ENCODE data around the gene STX11.
A peak's percentile ranks its signal among the peaks of the same experiment; 100 is the strongest.

The STX11 gene

GRCh38 chr6:144214029-144214428, 63.7 kb downstream of the STX11 start:
- H3K4me2 ChIP-seq (ENCODE audit: low read length), result no peak overlapping the region
- H3K4me1 ChIP-seq (ENCODE audit: control insufficient read depth, low read length), result peaks cover 17% of the 10 kb centered on the region
- no peaks in the 10 kb centered on the region for H4K20me1 ChIP-seq (ENCODE audit: control insufficient read depth, insufficient read depth, low read depth, low read length)
- H3K27ac ChIP-seq (ENCODE audit: low read depth, low read length), result no peak overlapping the region
- no peaks in the 10 kb centered on the region for H3K36me3 ChIP-seq (ENCODE audit: control insufficient read depth, low read length)
- H3K4me3 ChIP-seq (ENCODE audit: low read length), result no peak overlapping the region
- H3F3A ChIP-seq (ENCODE audit: control insufficient read depth, insufficient read depth), result no peaks in the 10 kb centered on the region
- H3K79me2 ChIP-seq (ENCODE audit: control insufficient read depth, low read length), result no peaks in the 10 kb centered on the region
- H3K27me3 ChIP-seq (ENCODE audit: control insufficient read depth, low read length), result no peaks in the 10 kb centered on the region
- H3K9me2 ChIP-seq (replicated peaks; ENCODE audit: control insufficient read depth, low read length), result no peaks in the 10 kb centered on the region
- H3K9me3 ChIP-seq (ENCODE audit: control insufficient read depth, insufficient read depth, low read length), result 0 out of 2 replicates have a peak, but pooled peaks cover 3% of the 10 kb centered on the region
- TF ChIP-seq CTCF (IDR thresholded peaks at IDR 0.05; ENCODE audit: low read depth, low read length, poor library complexity, severe bottlenecking), result no peak
- TF ChIP-seq EZH2phosphoT487 (IDR thresholded peaks at IDR 0.05; ENCODE audit: borderline replicate concordance, low read length), result no peak

- Histone ChIP-seq H3F3A (ENCODE audit: control insufficient read depth, insufficient read depth) (no peaks in the 10 kb centered on the region), H3K9me3 (ENCODE audit: control insufficient read depth, insufficient read depth, low read length) (0 out of 2 replicates have a peak, but pooled peaks cover 3% of the 10 kb centered on the region), H3K27me3 (ENCODE audit: control insufficient read depth, low read length) (no peaks in the 10 kb centered on the region), H3K79me2 (ENCODE audit: control insufficient read depth, low read length) (no peaks in the 10 kb centered on the region), H3K36me3 (ENCODE audit: control insufficient read depth, low read length) (no peaks in the 10 kb centered on the region), H3K4me1 (ENCODE audit: control insufficient read depth, low read length) (peaks cover 17% of the 10 kb centered on the region), H3K9me2 (replicated peaks; ENCODE audit: control insufficient read depth, low read length) (no peaks in the 10 kb centered on the region), H4K20me1 (ENCODE audit: control insufficient read depth, insufficient read depth, low read depth, low read length) (no peaks in the 10 kb centered on the region), H3K4me3 (ENCODE audit: low read length) (peak overlapping the region; percentile 74), H3K4me2 (ENCODE audit: low read length) (peak overlapping the region; percentile 95), H3K27ac (ENCODE audit: low read depth, low read length) (no peak overlapping the region)
- TF ChIP-seq CTCF (IDR thresholded peaks at IDR 0.05; ENCODE audit: low read depth, low read length, poor library complexity, severe bottlenecking) (no peak), EZH2phosphoT487 (IDR thresholded peaks at IDR 0.05; ENCODE audit: borderline replicate concordance, low read length) (no peak)
These were observed 64.5 kb downstream of the STX11 start for GRCh38 chr6:144214622-144215401.

GRCh38 chr6:144215402-144215931, 65.2 kb downstream of the STX11 start:
- Histone ChIP-seq H3K9me2 (replicated peaks; ENCODE audit: control insufficient read depth, low read length) (no peaks in the 10 kb centered on the region), H3K27me3 (ENCODE audit: control insufficient read depth, low read length) (no peaks in the 10 kb centered on the region), H3K36me3 (ENCODE audit: control insufficient read depth, low read length) (no peaks in the 10 kb centered on the region), H3K4me3 (ENCODE audit: low read length) (peak overlapping the region; percentile 74), H3K4me2 (ENCODE audit: low read length) (peak overlapping the region; percentile 95), H3K9me3 (ENCODE audit: control insufficient read depth, insufficient read depth, low read length) (0 out of 2 replicates have a peak, but pooled peaks cover 3% of the 10 kb centered on the region), H3K27ac (ENCODE audit: low read depth, low read length) (peak overlapping the region; percentile 55; the same call in 1 of the 2 replicates), H4K20me1 (ENCODE audit: control insufficient read depth, insufficient read depth, low read depth, low read length) (no peaks in the 10 kb centered on the region), H3K4me1 (ENCODE audit: control insufficient read depth, low read length) (peaks cover 17% of the 10 kb centered on the region), H3K79me2 (ENCODE audit: control insufficient read depth, low read length) (no peaks in the 10 kb centered on the region), H3F3A (ENCODE audit: control insufficient read depth, insufficient read depth) (no peaks in the 10 kb centered on the region)
- TF ChIP-seq EZH2phosphoT487 (IDR thresholded peaks at IDR 0.05; ENCODE audit: borderline replicate concordance, low read length), result no peak
- TF ChIP-seq CTCF (IDR thresholded peaks at IDR 0.05; ENCODE audit: low read depth, low read length, poor library complexity, severe bottlenecking), result no peak
